GM18508 (cell line): ENCODE measurements around the gene TOMM34.

Experiments used
- ATAC-seq: cut with Tn5 transposase; IDR thresholded peaks from one replicate; pipeline ENCODE4 v1.9.1; 2021; ENCODE audit warnings: moderate number of reproducible peaks; ENCODE audit not compliant: insufficient read depth, unreplicated experiment

TOMM34 gene

DNA sequence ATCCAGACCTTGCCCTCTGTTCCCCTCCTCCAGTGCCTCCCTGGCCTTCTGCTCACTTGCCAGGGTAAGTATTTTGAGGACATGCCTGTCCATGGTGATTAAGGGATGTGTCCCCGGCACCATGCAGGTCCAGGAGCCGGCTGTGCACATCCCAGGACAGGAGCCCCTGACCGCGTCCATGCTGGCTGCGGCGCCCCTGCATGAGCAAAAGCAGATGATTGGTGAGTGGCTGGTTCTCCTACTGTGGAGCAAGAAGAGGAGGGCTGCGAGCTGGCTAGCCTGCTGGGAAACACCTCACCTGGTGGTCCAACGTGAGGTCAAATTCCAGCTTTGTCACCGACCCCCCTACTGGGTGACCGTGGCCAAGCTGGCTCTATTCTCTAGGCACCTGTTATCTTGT, 23.7 kb downstream of the TOMM34 start:
- no peak for ATAC-seq

DNA sequence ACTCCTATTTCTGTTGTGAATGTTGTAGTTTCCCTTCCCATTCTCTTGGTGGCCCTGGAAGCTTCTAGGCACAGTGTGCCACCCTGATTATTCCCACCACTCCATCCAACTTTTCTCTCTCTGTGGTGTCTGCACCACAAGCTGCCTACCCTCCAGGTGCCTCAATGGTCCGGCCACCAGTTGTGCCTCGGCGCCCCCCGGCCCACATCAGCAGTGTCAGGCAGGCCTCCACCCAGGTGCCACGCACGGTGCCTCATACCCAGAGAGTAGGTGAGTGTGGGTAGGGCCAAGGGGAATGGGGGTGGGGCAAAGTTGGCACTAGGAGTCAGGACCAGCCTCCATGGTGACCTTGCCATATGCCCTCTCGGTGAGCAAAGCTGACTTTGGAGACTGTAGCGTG, 27.3 kb downstream of the TOMM34 start:
- no peak for ATAC-seq

- ATAC-seq = no peak
These were observed 28.3 kb downstream of the TOMM34 start for GRCh38 chr20:44931911-44932310.

- ATAC-seq = no peak
These were observed 29.6 kb downstream of the TOMM34 start for GRCh38 chr20:44930517-44931168.

GRCh38 chr20:44928595-44928994, 31.6 kb downstream of the TOMM34 start:
- no peak for ATAC-seq

DNA sequence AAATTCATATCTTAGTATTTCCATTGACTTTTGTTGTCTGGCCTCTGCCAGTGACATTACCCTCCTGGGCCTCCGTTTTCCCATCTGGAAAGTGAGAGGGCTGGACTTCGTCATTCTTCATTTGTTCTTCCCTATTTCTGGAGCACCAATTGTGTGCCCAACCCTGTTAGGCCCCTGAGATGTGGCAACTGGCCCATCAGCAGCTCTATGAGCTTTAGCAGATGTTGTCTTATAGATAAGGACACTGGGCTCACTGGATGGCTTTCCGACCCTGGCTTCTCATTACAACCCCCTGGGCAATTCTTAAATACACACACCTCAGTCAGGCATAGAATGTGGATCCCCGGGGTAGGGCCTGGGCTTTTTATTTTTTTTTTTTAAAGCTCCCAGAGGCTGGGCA, 35.7 kb downstream of the TOMM34 start:
- ATAC-seq = no peak

- ATAC-seq = no peak
These were observed 38.8 kb downstream of the TOMM34 start for GRCh38 chr20:44921447-44921846.

DNA sequence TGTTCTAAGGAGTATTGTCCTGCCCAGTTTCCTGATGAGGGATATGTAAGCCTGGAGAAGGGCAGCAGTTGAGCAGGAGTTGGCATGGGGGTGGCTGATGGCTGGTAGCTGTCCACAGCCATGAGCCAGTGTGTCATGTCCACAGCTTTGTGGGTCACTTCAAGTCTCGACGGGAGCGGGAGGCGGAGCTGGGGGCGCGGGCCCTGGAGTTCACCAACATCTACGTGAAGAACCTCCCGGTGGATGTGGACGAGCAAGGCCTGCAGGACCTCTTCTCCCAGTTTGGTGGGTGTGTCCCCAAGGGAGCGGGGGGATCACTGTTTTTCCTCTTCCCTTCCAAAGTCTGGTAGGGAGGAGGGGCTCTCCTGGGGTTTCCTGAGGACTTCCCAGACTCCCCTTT, 41.4 kb downstream of the TOMM34 start:
- ATAC-seq = no peak

DNA sequence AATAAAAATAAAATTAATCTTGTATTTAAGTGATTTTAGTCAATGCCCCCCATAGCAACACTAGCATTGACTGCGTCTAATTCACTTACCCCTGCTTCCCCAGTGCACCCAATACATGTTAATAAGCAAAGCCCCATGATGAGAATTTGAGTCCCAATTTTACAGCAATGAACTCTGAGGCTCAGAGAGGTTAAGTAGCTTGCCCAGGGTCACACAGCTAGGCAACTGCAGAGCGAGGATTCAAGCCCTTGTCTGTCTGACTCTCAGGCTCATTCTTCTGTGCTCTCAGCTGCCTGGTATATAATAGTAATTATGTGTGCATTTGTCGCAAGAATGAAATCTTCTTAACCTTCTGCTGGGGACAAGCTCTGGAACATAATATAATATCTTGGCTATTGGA, 41.9 kb downstream of the TOMM34 start:
- ATAC-seq = no peak

GRCh38 chr20:44917399-44917798, 42.8 kb downstream of the TOMM34 start:
- no peak for ATAC-seq

DNA sequence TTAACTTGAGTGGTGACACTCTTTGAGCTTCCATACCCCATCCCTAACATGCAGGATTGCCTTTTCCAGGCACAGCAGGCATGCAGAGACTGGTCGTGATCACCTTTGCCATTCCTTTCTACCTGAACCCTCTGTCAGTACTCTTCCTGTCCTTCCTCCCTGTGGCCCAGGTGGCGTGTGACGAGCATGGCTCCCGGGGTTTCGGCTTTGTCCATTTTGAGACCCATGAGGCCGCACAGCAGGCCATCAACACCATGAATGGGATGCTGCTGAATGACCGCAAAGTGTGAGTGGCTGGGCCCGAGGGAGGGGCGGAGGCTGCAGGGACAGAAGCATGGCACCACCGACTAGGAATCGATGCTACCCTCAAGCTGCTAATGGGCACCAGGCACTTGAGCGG, 43.6 kb downstream of the TOMM34 start:
- no peak for ATAC-seq

DNA sequence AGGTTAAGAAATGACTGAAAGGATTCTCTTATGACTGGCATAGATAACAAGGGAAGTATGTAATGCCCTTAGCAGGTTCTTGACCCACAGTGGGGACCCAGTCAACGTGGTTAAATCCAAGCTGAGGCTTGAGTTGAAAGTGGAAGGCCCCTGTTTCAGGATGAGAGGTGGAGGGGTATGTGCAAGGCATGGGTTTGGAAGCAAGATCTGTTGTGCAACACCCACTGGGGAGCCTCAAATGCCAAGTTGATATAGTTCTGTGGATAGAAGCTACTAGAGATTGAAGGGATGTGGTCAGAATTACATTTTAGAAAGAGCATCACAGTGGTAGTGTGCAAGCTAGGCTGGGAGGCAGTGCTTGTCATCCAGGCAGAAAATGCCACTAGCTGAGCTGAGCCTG, 45.3 kb downstream of the TOMM34 start:
- ATAC-seq = no peak

GRCh38 chr20:44912189-44912588, 48.0 kb downstream of the TOMM34 start:
- no peak for ATAC-seq

- ATAC-seq = no peak
These were observed 48.8 kb downstream of the TOMM34 start for GRCh38 chr20:44911264-44911921.

- no peak for ATAC-seq
These were observed 49.4 kb downstream of the TOMM34 start for GRCh38 chr20:44910690-44911262.

GRCh38 chr20:44909872-44910689, 50.1 kb downstream of the TOMM34 start, which contains the start of gene PABPC1L:
PABPC1L (plus strand) TSS chr20:44910060; CDS start chr20:44910144, 84 bp downstream.
- no peak for ATAC-seq

DNA sequence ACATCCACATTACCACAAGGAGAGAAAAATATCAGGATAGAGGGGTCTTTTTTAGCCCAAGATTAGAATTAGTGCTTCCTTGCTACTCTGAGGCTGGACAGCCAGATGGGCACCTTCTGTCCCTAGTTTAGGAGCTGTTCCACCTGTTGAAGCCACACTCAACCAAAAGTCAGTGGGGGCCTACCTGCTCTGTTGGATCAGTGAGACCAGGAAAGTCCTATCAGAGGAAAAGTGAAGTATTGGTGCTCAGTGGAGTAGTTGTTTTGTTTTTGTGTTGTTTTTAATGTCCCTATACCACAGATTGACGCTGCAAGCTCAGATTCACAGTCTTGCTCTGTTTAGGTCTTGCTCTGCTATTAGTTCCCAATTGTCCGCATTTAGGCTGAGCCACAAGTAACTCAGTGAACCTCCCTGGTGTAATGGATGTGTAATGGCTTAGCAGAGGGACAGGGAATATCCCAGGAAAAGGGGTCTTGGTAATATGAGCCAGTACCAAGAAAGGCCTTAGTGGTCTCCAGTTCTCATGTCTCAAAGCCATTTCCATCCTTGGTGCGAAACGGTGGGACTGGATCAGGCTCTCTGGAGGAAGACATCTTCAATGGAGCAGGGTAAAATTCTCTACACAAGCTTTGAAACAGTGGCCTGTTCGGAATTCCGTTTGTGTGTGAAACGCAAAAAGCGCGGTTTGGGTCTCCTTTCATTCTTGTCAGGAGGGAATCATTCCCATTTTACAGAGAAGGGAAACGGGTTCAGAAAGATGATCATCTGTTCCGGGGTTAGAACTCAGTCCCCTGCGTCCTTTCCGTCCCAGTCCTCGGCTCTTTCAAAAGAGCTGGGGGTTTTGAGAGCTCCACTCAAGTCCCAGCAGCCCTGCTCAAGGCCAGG, 51.0 kb downstream of the TOMM34 start:
- no peak for ATAC-seq

- ATAC-seq = no peak
These were observed 55.8 kb downstream of the TOMM34 start for GRCh38 chr20:44904377-44904776.

- ATAC-seq = no peak
These were observed 58.2 kb downstream of the TOMM34 start for GRCh38 chr20:44901974-44902373.

DNA sequence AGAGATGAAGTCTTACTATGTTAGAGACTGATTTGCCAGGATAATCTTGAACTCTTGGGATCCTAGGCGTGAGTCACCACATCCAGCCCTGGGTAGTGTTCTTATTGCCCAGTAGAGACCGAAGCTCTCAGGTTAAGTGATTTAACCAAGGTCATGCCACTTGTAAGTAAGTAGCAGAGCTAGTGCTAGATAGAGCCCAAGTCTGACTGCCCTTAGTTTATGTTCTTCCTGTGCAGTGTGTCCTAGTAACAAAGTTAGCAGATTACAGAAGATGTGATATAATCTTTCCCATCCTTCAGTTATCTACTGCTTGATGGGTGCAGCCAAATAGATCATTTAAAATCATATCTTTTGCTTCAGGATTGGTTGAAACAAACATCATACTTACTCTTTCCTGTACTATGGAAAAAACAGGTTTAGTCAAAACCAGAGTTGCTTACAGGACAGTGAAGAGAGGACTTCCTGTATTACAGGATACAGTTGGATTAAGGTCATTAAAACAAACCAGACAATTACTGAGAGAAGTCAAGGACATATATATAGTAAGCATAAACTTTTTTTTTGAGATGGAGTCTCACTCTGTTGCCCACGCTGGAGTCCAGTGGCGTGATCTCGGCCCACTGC, 59.9 kb downstream of the TOMM34 start:
- ATAC-seq = no peak
